HG02870 (cell line): ENCODE data around the gene DEDD2.

Source experiments
- ATAC-seq: cut with Tn5 transposase; IDR thresholded peaks from one replicate; pipeline ENCODE4 v1.9.1; 2021; ENCODE audit warnings: mild to moderate bottlenecking, moderate library complexity; ENCODE audit not compliant: unreplicated experiment

Gene DEDD2

GRCh38 chr19:42200116-42200715 lies 17.3 kb downstream of the DEDD2 start:
- ATAC-seq, result no peak

- ATAC-seq, result no peak
Measured at GRCh38 chr19:42199440-42200115, 17.9 kb downstream of the DEDD2 start.

DNA sequence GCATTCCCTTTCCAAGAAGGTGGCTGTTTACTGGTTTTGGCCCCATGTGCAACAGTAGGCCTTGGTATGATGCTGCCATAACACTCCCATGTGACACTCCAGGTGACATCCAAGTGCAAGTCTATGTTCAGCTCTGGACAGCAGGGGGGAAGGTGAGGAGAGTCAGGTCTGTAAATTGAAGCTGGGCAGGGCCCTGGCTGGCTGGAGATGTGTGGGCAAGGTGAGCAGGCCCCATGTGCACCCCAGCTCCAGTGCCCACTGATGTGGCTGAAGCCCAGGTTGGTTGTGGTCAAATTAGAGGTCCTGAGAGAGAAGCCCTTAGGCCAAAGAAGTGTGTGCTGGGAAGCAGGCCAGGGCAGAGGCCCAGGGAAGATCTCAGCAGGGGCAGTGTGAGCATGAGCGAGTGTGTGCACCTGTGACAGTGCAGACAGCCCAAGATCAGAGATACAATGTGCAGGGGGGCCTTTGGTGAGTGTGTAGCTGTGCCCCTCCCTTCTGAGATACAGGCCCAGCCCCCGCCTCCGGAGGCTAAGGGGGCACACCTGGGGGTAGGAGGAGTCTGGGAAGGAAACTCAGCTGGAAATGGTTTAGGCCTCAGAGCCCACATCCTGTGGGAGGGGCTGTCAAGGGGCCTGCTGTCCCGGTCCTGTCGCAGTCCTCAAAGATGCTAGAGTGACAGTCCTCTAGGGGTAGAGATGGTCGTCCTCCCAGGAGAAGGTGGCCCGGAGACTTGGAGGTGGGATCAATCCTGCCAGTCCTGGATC lies 18.6 kb downstream of the DEDD2 start:
- no peak for ATAC-seq

- ATAC-seq, result no peak
Measured at GRCh38 chr19:42197375-42197817, 20.1 kb downstream of the DEDD2 start.

- no peak for ATAC-seq
Measured at GRCh38 chr19:42196011-42197001, 21.2 kb downstream of the DEDD2 start.

- no peak for ATAC-seq
Measured at GRCh38 chr19:42193706-42194105, 23.8 kb downstream of the DEDD2 start.

DNA sequence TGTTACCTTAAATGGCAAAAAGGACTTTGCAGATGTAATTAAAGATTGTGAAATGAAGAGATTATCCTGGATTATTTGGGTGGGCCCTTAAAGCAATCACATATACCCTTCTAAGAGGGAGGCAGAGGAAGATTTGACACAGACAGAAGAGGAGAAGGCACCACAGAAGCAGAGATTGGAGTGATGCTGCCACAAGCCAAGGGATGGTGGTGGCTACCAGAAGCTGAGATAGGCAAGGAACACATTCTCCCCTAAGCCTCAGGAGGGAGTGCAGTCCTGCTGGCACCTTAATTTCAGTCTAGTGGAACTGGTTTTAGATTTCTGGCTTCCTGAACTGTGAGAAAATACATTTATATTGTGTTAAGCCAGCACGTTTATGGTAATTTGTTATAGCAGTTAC lies 24.2 kb downstream of the DEDD2 start:
- no peak for ATAC-seq

DNA sequence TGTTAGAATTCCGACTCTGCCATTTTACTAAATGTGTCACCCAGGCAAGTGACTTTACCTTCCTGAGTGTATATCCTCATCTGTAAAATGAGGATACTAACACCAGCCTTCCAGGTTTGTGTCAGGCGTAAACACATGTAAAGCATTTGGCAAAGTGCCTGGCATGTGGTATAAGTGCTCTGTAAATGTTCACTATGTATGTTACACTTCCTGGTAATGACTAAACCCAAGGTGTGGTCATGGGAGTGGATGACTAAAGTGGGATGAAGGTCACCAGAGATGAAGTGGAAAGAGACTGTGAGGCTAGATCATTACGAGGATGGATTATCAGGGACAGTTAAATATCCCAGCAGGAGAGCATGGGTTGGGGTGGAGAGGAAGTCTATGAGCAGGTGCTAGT lies 25.6 kb downstream of the DEDD2 start:
- no peak for ATAC-seq

GRCh38 chr19:42191330-42191729 lies 26.1 kb downstream of the DEDD2 start:
- ATAC-seq, result no peak

GRCh38 chr19:42189133-42189532 lies 28.3 kb downstream of the DEDD2 start:
- ATAC-seq, result no peak

- no peak for ATAC-seq
Measured at GRCh38 chr19:42188665-42189064, 28.8 kb downstream of the DEDD2 start.

DNA sequence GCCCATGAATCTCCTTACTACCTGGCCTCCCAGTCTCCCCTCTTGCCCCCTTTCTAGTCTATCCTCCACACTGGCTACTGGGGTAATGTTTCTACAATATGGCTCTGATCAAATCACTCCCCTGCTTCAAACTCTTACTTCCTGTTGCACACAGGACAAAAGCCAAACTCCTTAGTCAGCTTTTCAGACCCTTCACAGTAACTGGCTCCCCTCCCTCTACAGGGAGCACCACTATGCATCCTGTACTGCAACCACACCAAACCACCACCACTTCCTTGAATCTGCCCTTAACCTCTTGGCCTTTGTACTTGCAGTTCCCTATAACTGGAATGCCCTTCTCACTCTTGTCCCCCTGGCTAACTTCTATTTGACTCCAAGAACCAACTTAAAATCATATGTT lies 32.2 kb downstream of the DEDD2 start:
- ATAC-seq, result no peak

DNA sequence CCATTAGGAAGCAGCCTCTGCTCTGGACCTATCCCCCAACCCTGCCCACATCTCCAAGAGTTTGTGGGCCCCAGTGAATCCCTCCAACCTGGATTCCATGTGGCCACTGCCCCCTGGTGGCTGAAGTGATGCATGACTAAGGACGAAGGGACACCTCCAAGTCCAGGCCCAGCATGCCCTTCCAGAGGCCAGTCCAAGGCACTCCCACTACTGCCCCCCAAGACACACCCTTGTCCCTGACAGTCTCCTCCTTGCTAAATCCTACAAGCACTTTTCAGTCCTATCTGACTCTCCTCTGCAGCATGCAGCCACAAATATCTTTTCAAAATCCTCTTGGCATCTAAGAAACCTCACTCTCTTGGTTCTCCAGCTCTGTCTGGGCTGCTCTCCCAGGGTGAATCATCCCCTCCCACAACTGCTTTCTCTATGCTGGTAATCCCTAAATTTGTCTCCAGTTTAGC lies 33.0 kb downstream of the DEDD2 start:
- no peak for ATAC-seq

- ATAC-seq, result no peak
Measured at GRCh38 chr19:42178791-42179674, 38.4 kb downstream of the DEDD2 start.

GRCh38 chr19:42177686-42178019 lies 39.8 kb downstream of the DEDD2 start:
- no peak for ATAC-seq

- no peak for ATAC-seq
Measured at GRCh38 chr19:42176990-42177685, 40.3 kb downstream of the DEDD2 start.

DNA sequence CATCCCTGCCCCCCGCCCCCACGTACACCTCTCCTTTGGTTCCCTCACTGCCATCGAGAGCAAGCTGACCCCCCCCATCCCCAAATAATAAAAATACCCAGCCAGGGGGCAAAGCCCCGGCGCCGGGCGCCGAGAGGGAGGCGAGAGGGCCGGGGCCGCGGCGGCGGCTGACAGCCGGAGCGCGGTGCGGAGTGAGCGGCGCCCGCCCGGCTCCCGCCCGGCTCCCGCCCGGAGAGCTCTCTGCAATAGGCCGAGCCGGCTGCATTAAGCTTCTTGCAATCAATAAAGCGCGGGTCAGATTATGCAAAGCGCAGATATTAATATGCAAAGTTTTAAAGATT lies 40.9 kb downstream of the DEDD2 start:
- ATAC-seq, result no peak

DNA sequence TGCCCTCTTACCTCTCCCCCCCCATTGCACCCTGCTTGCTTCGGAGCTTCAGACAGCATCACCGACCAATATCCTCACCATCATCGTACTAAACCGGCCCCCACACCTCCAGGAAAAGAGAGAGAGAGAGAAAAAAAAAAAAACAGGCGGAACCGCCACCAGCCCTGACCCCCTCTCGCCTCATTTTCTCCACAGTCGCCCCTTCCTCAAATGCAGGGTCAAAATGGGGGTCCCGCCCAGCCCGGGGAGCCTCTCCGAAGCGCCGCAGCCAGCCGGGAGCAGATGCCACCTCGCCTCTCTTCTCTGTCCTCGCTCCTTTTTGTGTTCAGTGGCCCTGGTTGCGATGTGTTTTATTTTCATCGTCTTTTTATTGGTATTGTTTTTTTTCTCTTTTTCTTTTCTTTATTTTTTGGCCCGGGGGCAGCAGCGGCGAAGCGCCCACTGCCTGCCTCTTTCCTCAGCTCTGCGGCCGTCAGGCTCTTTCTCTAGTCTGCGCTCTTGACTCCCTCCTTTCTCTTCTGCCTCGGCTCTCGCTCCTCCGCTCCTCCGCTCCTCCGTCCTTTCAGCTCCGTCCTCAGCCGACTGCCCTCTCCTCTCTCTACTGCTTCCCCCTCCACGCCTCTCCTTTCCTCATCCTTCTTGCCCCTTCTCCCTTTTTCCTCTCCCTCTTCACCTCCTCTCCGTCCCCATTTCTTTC lies 41.4 kb downstream of the DEDD2 start:
- no peak for ATAC-seq
